ENCODE measurements around the gene ACD.

Gene ACD

GRCh38 chr16:67663877-67664222, 3.8 kb upstream of the ACD start:
- TF ChIP-seq ZC3H10 (CRISPR knock-in tag; IDR thresholded peaks at IDR 0.05): no peak
- no peak for TF ChIP-seq PATZ1 (CRISPR knock-in tag; IDR thresholded peaks at IDR 0.05; ENCODE audit: borderline replicate concordance)
- no peak for TF ChIP-seq GLIS3 (CRISPR knock-in tag; IDR thresholded peaks at IDR 0.05)
- no peak for TF ChIP-seq ZFP30 (CRISPR knock-in tag; IDR thresholded peaks at IDR 0.05)
- TF ChIP-seq CREB5 (CRISPR knock-in tag; IDR thresholded peaks at IDR 0.05; ENCODE audit: low read depth): no peak
- no peak for TF ChIP-seq ZNF565 (CRISPR knock-in tag; conservative IDR thresholded peaks at IDR 0.05; ENCODE audit: low read depth)
- no peak for TF ChIP-seq PPARA (CRISPR knock-in tag; IDR thresholded peaks at IDR 0.05; ENCODE audit: borderline replicate concordance)
- no peak for TF ChIP-seq CSRNP3 (CRISPR knock-in tag; IDR thresholded peaks at IDR 0.05)
- TF ChIP-seq ZNF70 (CRISPR knock-in tag; IDR thresholded peaks at IDR 0.05): no peak
- TF ChIP-seq RARB (CRISPR knock-in tag; IDR thresholded peaks at IDR 0.05): no peak
- TF ChIP-seq OSR1 (CRISPR knock-in tag; IDR thresholded peaks at IDR 0.05): no peak
- no peak for TF ChIP-seq CSDC2 (CRISPR knock-in tag; IDR thresholded peaks at IDR 0.05)
- TF ChIP-seq ARNTL (CRISPR knock-in tag; IDR thresholded peaks at IDR 0.05; ENCODE audit: borderline replicate concordance, low read depth): no peak
- ATAC-seq: no peak

GRCh38 chr16:67663151-67663876, 3.3 kb upstream of the ACD start:
- ATAC-seq: no peak
- no peak for TF ChIP-seq CSDC2 (CRISPR knock-in tag; IDR thresholded peaks at IDR 0.05)
- TF ChIP-seq OSR1 (CRISPR knock-in tag; IDR thresholded peaks at IDR 0.05): no peak
- no peak for TF ChIP-seq ESRRG (CRISPR knock-in tag; IDR thresholded peaks at IDR 0.05)
- TF ChIP-seq ZNF70 (CRISPR knock-in tag; IDR thresholded peaks at IDR 0.05): no peak
- TF ChIP-seq ZNF8 (CRISPR knock-in tag; IDR thresholded peaks at IDR 0.05): no peak
- no peak for TF ChIP-seq ZFP30 (CRISPR knock-in tag; IDR thresholded peaks at IDR 0.05)
- no peak for TF ChIP-seq ISL1 (CRISPR knock-in tag; IDR thresholded peaks at IDR 0.05)
- TF ChIP-seq ARNTL (CRISPR knock-in tag; IDR thresholded peaks at IDR 0.05; ENCODE audit: borderline replicate concordance, low read depth): no peak
- no peak for TF ChIP-seq TCF4 (CRISPR knock-in tag; IDR thresholded peaks at IDR 0.05; ENCODE audit: borderline replicate concordance)
- TF ChIP-seq BACH2 (CRISPR knock-in tag; IDR thresholded peaks at IDR 0.05; ENCODE audit: borderline replicate concordance): no peak
- no peak for TF ChIP-seq RARB (CRISPR knock-in tag; IDR thresholded peaks at IDR 0.05)
- TF ChIP-seq PPARA (CRISPR knock-in tag; IDR thresholded peaks at IDR 0.05; ENCODE audit: borderline replicate concordance): no peak

GRCh38 chr16:67662653-67663010, 2.6 kb upstream of the ACD start:
- no peak for ATAC-seq
- TF ChIP-seq CREB5 (CRISPR knock-in tag; IDR thresholded peaks at IDR 0.05; ENCODE audit: low read depth): no peak
- TF ChIP-seq ZNF70 (CRISPR knock-in tag; IDR thresholded peaks at IDR 0.05): no peak
- TF ChIP-seq ZNF8 (CRISPR knock-in tag; IDR thresholded peaks at IDR 0.05): no peak
- no peak for TF ChIP-seq CSRNP3 (CRISPR knock-in tag; IDR thresholded peaks at IDR 0.05)
- TF ChIP-seq CSDC2 (CRISPR knock-in tag; IDR thresholded peaks at IDR 0.05): no peak
- TF ChIP-seq TCF4 (CRISPR knock-in tag; IDR thresholded peaks at IDR 0.05; ENCODE audit: borderline replicate concordance): no peak
- TF ChIP-seq PATZ1 (CRISPR knock-in tag; IDR thresholded peaks at IDR 0.05; ENCODE audit: borderline replicate concordance): no peak
- no peak for TF ChIP-seq TSHZ2 (CRISPR knock-in tag; IDR thresholded peaks at IDR 0.05)
- TF ChIP-seq ARNTL (CRISPR knock-in tag; IDR thresholded peaks at IDR 0.05; ENCODE audit: borderline replicate concordance, low read depth): no peak
- no peak for TF ChIP-seq OSR1 (CRISPR knock-in tag; IDR thresholded peaks at IDR 0.05)
- no peak for TF ChIP-seq ZFP3 (CRISPR knock-in tag; IDR thresholded peaks at IDR 0.05)
- TF ChIP-seq ZC3H10 (CRISPR knock-in tag; IDR thresholded peaks at IDR 0.05): no peak
- TF ChIP-seq ZNF565 (CRISPR knock-in tag; conservative IDR thresholded peaks at IDR 0.05; ENCODE audit: low read depth): no peak
- TF ChIP-seq TOX (CRISPR knock-in tag; IDR thresholded peaks at IDR 0.05; ENCODE audit: borderline replicate concordance): no peak
- no peak for TF ChIP-seq GLIS3 (CRISPR knock-in tag; IDR thresholded peaks at IDR 0.05)
- no peak for TF ChIP-seq ISL1 (CRISPR knock-in tag; IDR thresholded peaks at IDR 0.05)
